RWPE2 (cell line): ENCODE results near the gene ATXN7L1.

ENCODE experiments used
- ATAC-seq: fragments of 200-7000 bp; cut with Tn5 transposase; 3 replicates; pipeline ENCODE4 v1.9.1; 2021; ENCODE audit warnings: low read depth
- DNase-seq: peaks from one replicate; pipeline ENCODE4 v3.0.0-alpha.2; 2020; ENCODE audit warnings: low spot score
- H3K27ac ChIP-seq: fragments of 450-650 bp; 2 replicates; pipeline ENCODE4 v1.5.1; 2017; ENCODE audit warnings: mild to moderate bottlenecking; ENCODE audit not compliant: poor library complexity, severe bottlenecking
- H3K27me3 ChIP-seq: fragments of 250-450 bp; sonication (Bioruptor Pico); 2 replicates; pipeline ENCODE4 v1.5.1; 2021; ENCODE audit warnings: mild to moderate bottlenecking, moderate library complexity; ENCODE audit not compliant: insufficient read depth, poor library complexity, severe bottlenecking
- H3K36me3 ChIP-seq: fragments of 250-450 bp; sonication (Bioruptor Pico); 2 replicates; pipeline ENCODE4 v1.5.1; 2020; ENCODE audit warnings: low read depth, mild to moderate bottlenecking, moderate library complexity
- H3K4me1 ChIP-seq: fragments of 250-450 bp; sonication (Bioruptor Pico); 2 replicates; pipeline ENCODE4 v1.5.1; 2021; ENCODE audit warnings: mild to moderate bottlenecking, moderate library complexity; ENCODE audit not compliant: insufficient read depth, poor library complexity, severe bottlenecking
- H3K4me3 ChIP-seq: fragments of 250-450 bp; sonication (Bioruptor Pico); 2 replicates; pipeline ENCODE4 v1.5.1; 2021; ENCODE audit warnings: mild to moderate bottlenecking, moderate library complexity; ENCODE audit not compliant: severe bottlenecking
- H3K9me3 ChIP-seq: fragments of 250-450 bp; sonication (Bioruptor Pico); 2 replicates; pipeline ENCODE4 v1.5.1; 2021; ENCODE audit warnings: mild to moderate bottlenecking, moderate library complexity; ENCODE audit not compliant: severe bottlenecking
- CTCF ChIP-seq: fragments of 450-650 bp; IDR thresholded peaks from one replicate; pipeline ENCODE4 v1.5.1; 2017; ENCODE audit warnings: mild to moderate bottlenecking, moderate library complexity; ENCODE audit not compliant: poor library complexity, severe bottlenecking

The ATXN7L1 gene

GRCh38 chr7:105796365-105796764, 80.0 kb downstream of the ATXN7L1 start:
- no peak for DNase-seq
- no peak overlapping the region for H3K4me3 ChIP-seq
- ATAC-seq: no peak

GRCh38 chr7:105794741-105795729, 81.4 kb downstream of the ATXN7L1 start:
- H3K27me3 ChIP-seq: no peaks in the 10 kb centered on the region
- peak overlapping the region; percentile 65 for H3K27ac ChIP-seq
- DNase-seq (no peak), ATAC-seq (peak; percentile 77)
- TF ChIP-seq CTCF: no peak
- H3K9me3 ChIP-seq: no peaks in the 10 kb centered on the region
- H3K36me3 ChIP-seq: no peaks in the 10 kb centered on the region
- H3K4me1 ChIP-seq: peaks cover 37% of the 10 kb centered on the region
- no peak overlapping the region for H3K4me3 ChIP-seq

More at GRCh38 chr7:105796365-105796764, 80.0 kb downstream of the ATXN7L1 start:
- H3K36me3 ChIP-seq: no peaks in the 10 kb centered on the region
- no peak for TF ChIP-seq CTCF
- no peaks in the 10 kb centered on the region for H3K9me3 ChIP-seq
- H3K4me1 ChIP-seq: peaks cover 30% of the 10 kb centered on the region
- H3K27ac ChIP-seq: no peak overlapping the region
- H3K27me3 ChIP-seq: no peaks in the 10 kb centered on the region

- TF ChIP-seq CTCF: no peak
- Histone ChIP-seq H3K27me3 (no peaks in the 10 kb centered on the region), H3K4me1 (peaks cover 41% of the 10 kb centered on the region), H3K4me3 (no peak overlapping the region), H3K9me3 (no peaks in the 10 kb centered on the region), H3K27ac (peak overlapping the region; percentile 47), H3K36me3 (no peaks in the 10 kb centered on the region)
- ATAC-seq: no peak
- no peak for DNase-seq
These were observed 83.7 kb downstream of the ATXN7L1 start for GRCh38 chr7:105792488-105793370.

DNA sequence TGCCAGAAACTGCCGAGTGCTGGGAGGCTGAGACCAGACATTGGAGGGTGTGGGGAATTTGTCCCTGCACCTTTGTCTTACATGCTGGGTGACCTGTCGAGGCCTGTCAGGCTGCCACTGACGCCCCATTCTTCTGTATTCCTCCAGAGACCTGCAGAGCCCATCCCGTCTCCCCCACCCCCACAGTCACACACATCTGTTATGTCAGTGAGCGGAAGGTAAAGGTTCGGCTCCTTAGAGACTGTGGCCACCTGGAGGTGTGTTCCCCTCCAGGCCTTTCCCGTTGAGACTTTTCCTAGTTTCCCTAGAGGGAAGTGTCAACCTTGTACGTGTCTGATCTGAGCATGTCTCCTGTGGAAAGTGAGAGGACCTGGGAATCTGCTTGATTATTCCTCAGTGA, 84.5 kb downstream of the ATXN7L1 start:
- no peak overlapping the region for H3K4me3 ChIP-seq
- peak; percentile 71 for DNase-seq
- peaks cover 49% of the 10 kb centered on the region for H3K4me1 ChIP-seq
- H3K27me3 ChIP-seq: no peaks in the 10 kb centered on the region
- no peaks in the 10 kb centered on the region for H3K36me3 ChIP-seq
- peak overlapping the region; percentile 47 for H3K27ac ChIP-seq
- peak; percentile 12; the same call in 2 of the 3 replicates for ATAC-seq
- TF ChIP-seq CTCF: no peak
- H3K9me3 ChIP-seq: no peaks in the 10 kb centered on the region
